SKM-1 (cell line): ENCODE data around the gene OR9K2.
"Not testable (repeated sequence)": the region's sequence is repeated elsewhere in the genome, so short reads cannot be mapped to it uniquely, and the experiment has no call there.

Experiments
- DNase-seq: peaks from one replicate; lab custom pipeline; 2025; ENCODE audit not compliant: unreplicated experiment; lab: John Stamatoyannopoulos, UW

OR9K2 gene, protein sequence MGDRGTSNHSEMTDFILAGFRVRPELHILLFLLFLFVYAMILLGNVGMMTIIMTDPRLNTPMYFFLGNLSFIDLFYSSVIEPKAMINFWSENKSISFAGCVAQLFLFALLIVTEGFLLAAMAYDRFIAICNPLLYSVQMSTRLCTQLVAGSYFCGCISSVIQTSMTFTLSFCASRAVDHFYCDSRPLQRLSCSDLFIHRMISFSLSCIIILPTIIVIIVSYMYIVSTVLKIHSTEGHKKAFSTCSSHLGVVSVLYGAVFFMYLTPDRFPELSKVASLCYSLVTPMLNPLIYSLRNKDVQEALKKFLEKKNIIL

GRCh38 chr12:55126106-55126505 is at the start of gene OR9K2:
OR9K2 (plus strand) TSS chr12:55126406; CDS start chr12:55129835, 3,429 bp downstream.
- DNase-seq, result no peak

- DNase-seq, result no peak
Measured at GRCh38 chr12:55092579-55092978, 33.6 kb upstream of the OR9K2 start.

DNA sequence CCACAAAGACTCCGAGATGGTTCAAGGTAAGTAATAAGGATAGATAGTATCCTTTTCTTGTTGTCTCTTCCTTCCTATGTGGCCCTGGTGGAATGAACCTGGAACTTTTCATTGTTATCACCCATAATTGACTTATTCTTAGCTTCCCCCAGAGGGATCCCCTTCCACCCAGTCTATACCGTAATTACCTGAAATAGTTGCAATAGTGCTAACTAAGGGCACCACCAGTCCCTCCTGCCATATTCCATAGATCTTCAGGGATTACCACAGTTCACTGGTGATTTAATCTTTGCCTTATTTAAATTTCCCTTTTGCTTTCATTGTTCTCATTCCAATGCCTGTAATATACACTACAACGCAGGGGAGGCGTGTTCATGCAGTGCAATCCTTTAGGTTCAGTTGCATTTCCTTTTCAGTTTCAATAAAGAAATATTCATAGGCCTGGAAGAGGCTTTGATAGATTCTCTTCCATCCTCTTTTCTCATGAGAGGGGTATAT is 13.8 kb upstream of the OR9K2 start:
- no peak for DNase-seq

GRCh38 chr12:55116152-55116551 is 10.1 kb upstream of the OR9K2 start:
- DNase-seq, result no peak

GRCh38 chr12:55132816-55133215 is 6.6 kb downstream of the OR9K2 start:
- no peak for DNase-seq

- DNase-seq, result peak; percentile 10
Measured at GRCh38 chr12:55142669-55143565, 16.7 kb downstream of the OR9K2 start.

- no peak for DNase-seq
Measured at GRCh38 chr12:55143566-55143870, 17.3 kb downstream of the OR9K2 start.

- not testable (repeated sequence) for DNase-seq
Measured at GRCh38 chr12:55167010-55167640, 40.9 kb downstream of the OR9K2 start.

- DNase-seq, result no peak
Measured at GRCh38 chr12:55171445-55171844, 45.2 kb downstream of the OR9K2 start.

- not testable (repeated sequence) for DNase-seq
Measured at GRCh38 chr12:55171846-55172245, 45.6 kb downstream of the OR9K2 start.

- DNase-seq, result no peak
Measured at GRCh38 chr12:55172686-55173085, 46.5 kb downstream of the OR9K2 start.

DNA sequence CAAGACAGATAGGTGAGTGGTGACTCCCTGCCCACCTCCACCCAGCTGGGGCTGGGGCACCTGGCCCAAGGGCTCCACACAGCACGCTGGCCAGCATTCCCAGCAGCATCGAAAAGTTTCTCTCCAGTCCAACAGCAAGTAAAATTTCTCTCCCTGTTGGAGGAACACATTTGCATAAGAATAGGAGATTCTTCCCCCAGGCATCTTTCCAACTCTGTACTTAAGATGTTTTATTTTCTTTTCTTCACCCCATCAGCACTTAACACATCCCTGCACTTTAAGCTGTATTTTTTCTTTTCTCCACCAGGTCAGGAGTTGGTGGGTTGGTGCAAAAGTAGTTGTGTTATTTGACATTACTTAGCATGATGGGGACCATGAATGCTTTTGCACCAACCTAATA is 47.2 kb downstream of the OR9K2 start:
- no peak for DNase-seq
